AG04449 (cell line): Measurements from ENCODE around the gene PRTN3.

ENCODE experiments used
- CTCF ChIA-PET: fragments of 350-600 bp; formaldehyde crosslinking; extraction: SDS; loops from one replicate; lab custom pipeline; 2021; ENCODE audit warnings: antibody characterized with exemption; lab: Yijun Ruan, JAX
- POLR2A ChIA-PET: fragments of 400-600, 350-600 bp; formaldehyde crosslinking; extraction: SDS; loops from one replicate; lab custom pipeline; 2020; ENCODE audit warnings: antibody characterized with exemption, inconsistent platforms; lab: Yijun Ruan, JAX
- DNase-seq: peaks from one replicate; pipeline ENCODE4 v3.0.0-alpha.2; 2010; ENCODE audit warnings: low read depth, low spot score
- H3K4me3 ChIP-seq: 2 replicates; pipeline ENCODE4 v1.5.1; 2011; ENCODE audit warnings: low read depth, mild to moderate bottlenecking, control low read depth, low read length
- CTCF ChIP-seq: IDR thresholded peaks from one replicate; pipeline ENCODE4 v1.5.1; 2011; ENCODE audit warnings: mild to moderate bottlenecking, moderate library complexity, low read length, control low read depth, inconsistent platforms; ENCODE audit not compliant: insufficient read depth; ENCODE audit errors: missing control alignments

PRTN3 gene

GRCh38 chr19:869245-870177, 28.7 kb downstream of the PRTN3 start:
- ChIA-PET POLR2A (no interaction called here), CTCF (interaction anchor here (0.6 kb wide), 1 partner anchor 11 kb away, joined by 3 read pairs; no protein-coding TSS in a partner anchor)
- TF ChIP-seq CTCF, result no peak
- DNase-seq, result peak; percentile 75
- H3K4me3 ChIP-seq, result no peak overlapping the region

- ChIA-PET CTCF (no interaction called here), POLR2A (no interaction called here)
- DNase-seq, result no peak
- H3K4me3 ChIP-seq, result no peak overlapping the region
- no peak for TF ChIP-seq CTCF
These were observed 29.5 kb downstream of the PRTN3 start for GRCh38 chr19:870314-870713.

- CTCF ChIA-PET, result interaction anchor here (1.2 kb wide), 1 partner anchor 13 kb away, joined by 4 read pairs; no protein-coding TSS in a partner anchor
- no peak for DNase-seq
- no peak for TF ChIP-seq CTCF
- POLR2A ChIA-PET, result no interaction called here
- H3K4me3 ChIP-seq, result no peak overlapping the region
These were observed 30.2 kb downstream of the PRTN3 start for GRCh38 chr19:870963-871401.

GRCh38 chr19:871446-872265, 30.9 kb downstream of the PRTN3 start:
- ChIA-PET POLR2A (no interaction called here), CTCF (interaction anchor here (1.2 kb wide), 1 partner anchor 14 kb away, joined by 4 read pairs; no protein-coding TSS in a partner anchor)
- no peak for DNase-seq
- H3K4me3 ChIP-seq, result no peak overlapping the region
- TF ChIP-seq CTCF, result no peak

GRCh38 chr19:872266-872951, 31.6 kb downstream of the PRTN3 start:
- no peak for TF ChIP-seq CTCF
- CTCF ChIA-PET, result no interaction called here
- H3K4me3 ChIP-seq, result no peak overlapping the region
- DNase-seq, result no peak
- POLR2A ChIA-PET, result no interaction called here
